GM08714 (cell line): ENCODE results near the gene PLEKHJ1.
"Not testable (repeated sequence)": the region's sequence is repeated elsewhere in the genome, so short reads cannot be mapped to it uniquely, and the experiment has no call there.

Experiments used
- H3K4me3 ChIP-seq: fragments of 200-500 bp; sonication (Bioruptor generic); 2 replicates; pipeline ENCODE4 v1.5.1; 2014; ENCODE audit warnings: mild to moderate bottlenecking, low read length, inconsistent platforms
- ZNF274 ChIP-seq: IDR thresholded peaks from 2 replicates; pipeline ENCODE4 v1.6.1; 2012; ENCODE audit warnings: mild to moderate bottlenecking, low read depth, low read length

The PLEKHJ1 gene

GRCh38 chr19:2215281-2215751 lies 20.8 kb downstream of the PLEKHJ1 start:
- TF ChIP-seq ZNF274, result no peak
- no peak overlapping the region for H3K4me3 ChIP-seq

- no peak for TF ChIP-seq ZNF274
- H3K4me3 ChIP-seq, result no peak overlapping the region
Measured at GRCh38 chr19:2214251-2214650, 21.9 kb downstream of the PLEKHJ1 start.

GRCh38 chr19:2213799-2214198 lies 22.3 kb downstream of the PLEKHJ1 start:
- TF ChIP-seq ZNF274, result no peak

GRCh38 chr19:2212861-2213711 lies 23.0 kb downstream of the PLEKHJ1 start:
- TF ChIP-seq ZNF274, result no peak
- H3K4me3 ChIP-seq, result no peak overlapping the region

More at GRCh38 chr19:2213799-2214198, 22.3 kb downstream of the PLEKHJ1 start:
- H3K4me3 ChIP-seq, result no peak overlapping the region

DNA sequence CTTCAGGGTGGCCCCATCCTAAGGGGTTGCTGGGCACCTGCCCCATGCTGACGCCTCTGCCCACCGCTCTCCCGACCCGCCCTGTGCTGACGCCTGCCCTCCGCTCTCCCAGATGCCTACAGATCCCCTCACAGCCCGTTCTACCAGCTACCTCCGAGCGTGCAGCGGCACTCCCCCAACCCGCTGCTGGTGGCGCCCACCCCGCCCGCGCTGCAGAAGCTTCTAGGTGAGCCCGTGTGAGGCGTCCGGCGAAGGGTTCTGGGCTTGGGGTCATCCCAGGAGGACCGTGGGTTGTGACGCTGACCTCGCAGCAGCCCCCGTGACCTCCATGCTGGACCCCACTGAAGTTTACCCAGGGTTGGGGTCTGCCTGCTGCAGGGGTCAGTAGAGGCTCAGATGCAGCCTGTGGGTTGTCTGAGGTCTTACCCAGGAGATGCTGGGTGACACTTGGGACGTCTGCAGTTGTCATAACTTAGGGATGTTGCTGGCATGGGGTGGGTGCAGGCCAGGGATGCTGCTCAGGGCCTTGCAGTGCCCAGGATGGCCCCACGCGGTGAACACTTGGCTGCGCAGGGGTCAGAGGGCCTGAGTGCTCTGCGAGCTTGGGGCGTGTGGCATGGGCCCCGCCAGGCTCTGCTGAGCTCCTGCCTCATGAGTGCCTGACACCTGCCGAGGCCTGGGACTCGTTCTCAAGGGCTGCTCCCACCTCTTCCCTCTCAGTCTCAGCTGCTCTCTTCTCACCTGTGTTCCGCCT lies 25.0 kb downstream of the PLEKHJ1 start:
- TF ChIP-seq ZNF274, result no peak
- no peak overlapping the region for H3K4me3 ChIP-seq

GRCh38 chr19:2210206-2210605 lies 25.9 kb downstream of the PLEKHJ1 start:
- H3K4me3 ChIP-seq, result no peak overlapping the region
- no peak for TF ChIP-seq ZNF274

DNA sequence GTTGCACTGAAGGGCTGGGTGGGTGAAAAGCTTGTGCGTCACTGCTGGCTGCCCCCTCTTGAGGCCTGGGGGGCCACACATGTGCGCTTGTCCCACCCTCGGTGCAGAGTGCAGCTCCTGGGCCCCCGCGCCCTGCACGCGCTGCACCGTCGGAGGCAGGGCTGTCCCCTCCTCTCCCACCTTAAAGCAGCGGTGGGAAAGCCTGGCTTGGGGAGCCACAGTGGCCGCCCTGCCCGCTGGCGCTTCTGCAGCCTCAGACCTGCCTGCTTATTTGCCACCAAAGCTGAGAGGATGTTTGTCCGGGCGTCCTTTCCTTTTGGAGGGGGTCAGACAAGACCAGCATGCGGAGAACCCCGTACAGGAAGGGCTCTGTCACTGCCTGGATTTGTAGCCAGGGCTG lies 26.7 kb downstream of the PLEKHJ1 start:
- H3K4me3 ChIP-seq, result no peak overlapping the region
- no peak for TF ChIP-seq ZNF274

GRCh38 chr19:2208975-2209374 lies 27.2 kb downstream of the PLEKHJ1 start:
- TF ChIP-seq ZNF274, result no peak
- H3K4me3 ChIP-seq, result no peak overlapping the region

DNA sequence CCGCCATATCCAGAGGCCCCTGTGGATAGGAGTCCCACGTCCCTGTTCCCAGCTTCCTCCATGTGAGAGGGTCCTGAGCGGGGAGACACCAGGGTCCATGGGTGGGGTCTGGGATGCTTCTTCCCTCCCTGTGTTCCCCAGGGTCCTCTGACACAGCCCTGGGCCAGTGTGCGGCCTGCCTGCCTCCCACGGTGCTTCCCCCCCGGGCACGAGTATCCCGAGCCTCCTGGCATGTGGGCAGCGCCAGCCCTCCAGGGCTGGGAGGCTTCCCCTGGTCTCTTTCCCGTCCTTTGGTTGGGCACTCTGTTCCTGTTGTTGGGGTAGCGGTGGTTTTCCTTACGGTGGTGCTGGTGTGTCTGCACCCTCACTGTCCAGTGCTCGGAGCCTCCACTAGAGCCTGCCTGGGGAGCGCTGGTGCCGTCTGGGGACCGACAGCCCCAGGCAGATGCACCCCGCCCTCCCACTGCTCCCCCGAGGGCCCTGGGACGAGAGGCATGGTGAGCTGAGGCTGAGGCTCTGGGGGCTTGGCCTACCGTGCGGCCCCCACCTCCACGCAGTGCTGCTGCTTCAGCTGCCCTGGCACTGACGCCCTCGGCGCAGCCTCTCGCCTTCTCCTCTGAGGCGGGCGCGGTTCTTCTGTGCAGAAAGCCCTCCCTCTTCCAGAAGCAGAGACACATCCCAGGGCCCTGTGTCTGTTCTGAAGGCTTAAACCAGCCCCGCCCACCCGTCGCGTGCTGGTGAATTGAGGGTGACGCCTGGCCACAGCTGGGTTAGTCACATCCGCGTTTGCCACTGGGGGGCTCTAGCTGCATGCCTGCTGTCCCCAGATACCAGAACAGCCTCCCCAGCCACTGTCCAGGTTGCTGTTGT lies 27.9 kb downstream of the PLEKHJ1 start:
- no peak for TF ChIP-seq ZNF274

GRCh38 chr19:2207008-2207407 lies 29.1 kb downstream of the PLEKHJ1 start:
- TF ChIP-seq ZNF274, result no peak
- no peak overlapping the region for H3K4me3 ChIP-seq

More for the DNA sequence above, 27.9 kb downstream of the PLEKHJ1 start:
- no peak overlapping the region for H3K4me3 ChIP-seq

GRCh38 chr19:2202366-2202765 lies 33.8 kb downstream of the PLEKHJ1 start:
- no peak overlapping the region for H3K4me3 ChIP-seq
- TF ChIP-seq ZNF274, result no peak

DNA sequence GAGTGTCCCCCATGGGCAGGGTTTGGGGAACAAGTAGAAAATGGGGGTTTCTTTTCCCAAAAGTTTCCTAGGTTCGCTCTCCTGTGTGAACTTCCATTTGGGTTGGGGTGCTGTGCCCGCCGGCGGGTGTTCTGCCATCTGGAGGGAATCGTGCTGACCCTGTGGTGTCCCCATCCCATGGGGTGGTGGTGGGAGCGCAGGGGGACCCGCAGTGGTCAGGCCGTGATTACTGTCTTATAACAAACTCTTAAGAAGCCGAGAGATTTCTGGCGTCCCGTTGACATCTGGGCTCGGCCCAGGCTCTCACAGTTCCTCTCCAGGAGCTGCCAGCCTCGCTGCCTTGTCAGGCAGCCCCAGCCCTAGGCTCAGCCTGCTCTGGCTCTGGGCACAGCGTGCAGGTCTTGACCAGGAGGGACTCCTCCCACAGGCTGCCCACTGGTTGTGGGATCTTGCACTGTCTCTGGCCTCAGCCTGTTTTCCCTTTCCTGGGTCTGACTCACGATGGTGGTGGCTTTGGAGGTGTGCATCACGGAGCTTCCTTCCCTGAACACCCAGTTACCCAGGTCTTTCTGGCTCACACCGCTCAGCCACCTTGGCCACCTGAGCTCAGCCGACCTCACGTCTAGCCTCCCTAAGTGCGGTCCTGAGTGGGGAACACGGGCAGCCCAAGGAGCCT lies 34.5 kb downstream of the PLEKHJ1 start:
- no peak for TF ChIP-seq ZNF274
- H3K4me3 ChIP-seq, result no peak overlapping the region

- not testable (repeated sequence) for H3K4me3 ChIP-seq
Measured at GRCh38 chr19:2200624-2201294, 35.4 kb downstream of the PLEKHJ1 start.
